Uterus (tissue), 2 donors: ENCODE measurements around the gene C1orf159.

Experiments
- POLR2A ChIP-seq, 2 donors: fragments of 450-650 bp; IDR thresholded peaks; one replicate each; pipeline ENCODE4 v1.6.1; 2016; ENCODE audit warnings: antibody characterized with exemption in 2 of 2, mild to moderate bottlenecking in 1 of 2, moderate library complexity in 1 of 2
- TF ChIP-seq, protein P1 (sequence below), 4 experiments: fragments of 200-600 bp in 2 of 4; fragments of 450-650 bp in 2 of 4; sonication (generic) in 2 of 4; IDR thresholded peaks; one replicate each; pipeline ENCODE4 v1.5.1; 2016 to 2019; ENCODE audit warnings: antibody characterized with exemption in 4 of 4, mild to moderate bottlenecking in 2 of 4, moderate library complexity in 1 of 4

DNA sequence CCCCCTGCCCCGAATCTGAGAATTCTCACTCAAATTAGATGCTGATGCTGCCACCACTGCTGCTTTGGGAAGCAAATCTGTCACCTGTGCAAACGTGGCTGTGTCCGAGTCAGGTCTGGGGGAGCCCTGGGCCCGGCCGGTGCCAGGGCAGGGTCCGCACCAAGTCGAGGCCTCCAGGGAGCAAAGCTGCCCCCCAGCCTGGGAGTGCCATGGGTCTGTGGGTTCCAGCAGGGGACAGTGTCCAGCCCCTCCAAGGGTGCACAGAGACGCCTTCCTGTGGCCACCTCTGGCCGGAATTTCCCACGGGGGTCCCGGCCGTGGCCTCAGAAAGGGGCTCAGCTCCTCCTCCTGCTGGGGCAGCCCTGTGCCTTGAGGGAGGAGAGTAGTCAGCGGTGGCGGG lies 30.1 kb upstream of the C1orf159 start:
- no peak for TF ChIP-seq POLR2A (IDR thresholded peaks at IDR 0.05)
- TF ChIP-seq, protein P1, sequence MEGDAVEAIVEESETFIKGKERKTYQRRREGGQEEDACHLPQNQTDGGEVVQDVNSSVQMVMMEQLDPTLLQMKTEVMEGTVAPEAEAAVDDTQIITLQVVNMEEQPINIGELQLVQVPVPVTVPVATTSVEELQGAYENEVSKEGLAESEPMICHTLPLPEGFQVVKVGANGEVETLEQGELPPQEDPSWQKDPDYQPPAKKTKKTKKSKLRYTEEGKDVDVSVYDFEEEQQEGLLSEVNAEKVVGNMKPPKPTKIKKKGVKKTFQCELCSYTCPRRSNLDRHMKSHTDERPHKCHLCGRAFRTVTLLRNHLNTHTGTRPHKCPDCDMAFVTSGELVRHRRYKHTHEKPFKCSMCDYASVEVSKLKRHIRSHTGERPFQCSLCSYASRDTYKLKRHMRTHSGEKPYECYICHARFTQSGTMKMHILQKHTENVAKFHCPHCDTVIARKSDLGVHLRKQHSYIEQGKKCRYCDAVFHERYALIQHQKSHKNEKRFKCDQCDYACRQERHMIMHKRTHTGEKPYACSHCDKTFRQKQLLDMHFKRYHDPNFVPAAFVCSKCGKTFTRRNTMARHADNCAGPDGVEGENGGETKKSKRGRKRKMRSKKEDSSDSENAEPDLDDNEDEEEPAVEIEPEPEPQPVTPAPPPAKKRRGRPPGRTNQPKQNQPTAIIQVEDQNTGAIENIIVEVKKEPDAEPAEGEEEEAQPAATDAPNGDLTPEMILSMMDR (IDR thresholded peaks at IDR 0.05), result no peak
